NT2/D1 (cell line): Measurements from ENCODE around the gene SDK1.

Source experiments
- YY1 ChIP-seq: IDR thresholded peaks from 2 replicates; pipeline ENCODE4 v1.6.1; 2011; ENCODE audit not compliant: insufficient read length, insufficient read depth
- ZNF274 ChIP-seq: IDR thresholded peaks from 2 replicates; pipeline ENCODE4 v1.6.1; 2011; ENCODE audit warnings: mild to moderate bottlenecking, low read depth, low read length

DNA sequence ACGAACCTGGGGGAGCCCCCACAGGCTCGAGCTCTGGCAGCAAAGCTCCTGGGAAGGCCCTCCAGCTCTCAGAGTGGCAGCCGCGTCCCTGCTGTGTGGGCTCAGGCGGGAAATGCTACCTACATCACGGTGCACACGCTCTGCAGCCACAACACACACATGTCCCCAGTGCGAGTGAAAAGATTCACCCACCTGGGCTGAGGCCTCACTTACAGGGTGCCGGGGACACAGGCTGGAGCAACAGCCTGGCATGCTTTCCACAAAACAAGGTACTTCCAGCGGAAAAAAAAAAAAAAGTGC lies 970.6 kb downstream of the SDK1 start:
- TF ChIP-seq YY1 = no peak
- no peak for TF ChIP-seq ZNF274
